SK-N-SH (cell line): Measurements from ENCODE around the gene TRDMT1.

ENCODE experiments used
- CTCF ChIP-seq: fragments of 200-600 bp; sonication (generic); IDR thresholded peaks from 2 replicates; pipeline ENCODE4 v1.6.1; 2017; ENCODE audit warnings: antibody characterized with exemption, mild to moderate bottlenecking, moderate library complexity
- GATA2 ChIP-seq: sonication (generic); formaldehyde crosslinking; IDR thresholded peaks from 2 replicates; pipeline ENCODE4 v1.5.0; 2020; ENCODE audit warnings: mild to moderate bottlenecking, missing genetic modification reagents
- POLR2AphosphoS5 ChIP-seq: IDR thresholded peaks from 2 replicates; pipeline ENCODE4 v1.6.1; 2012; ENCODE audit warnings: low read depth, low read length
- RAD21 ChIP-seq: IDR thresholded peaks from 2 replicates; pipeline ENCODE4 v1.6.1; 2012; ENCODE audit warnings: mild to moderate bottlenecking, low read length
- TAF1 ChIP-seq: IDR thresholded peaks from 2 replicates; pipeline ENCODE4 v1.6.1; 2012; ENCODE audit warnings: low read depth, mild to moderate bottlenecking, low read length, moderate library complexity, borderline replicate concordance
- USF1 ChIP-seq: IDR thresholded peaks from 2 replicates; pipeline ENCODE4 v1.4.0; 2012; ENCODE audit warnings: low read depth, borderline replicate concordance

GRCh38 chr10:17119845-17120244, 81.6 kb downstream of the TRDMT1 start:
- TF ChIP-seq TAF1 (no peak), CTCF (no peak), POLR2AphosphoS5 (no peak), GATA2 (no peak), USF1 (no peak), RAD21 (no peak)
